Stimulated activated CD4-positive, alpha-beta T cell treated with anti-CD3 and anti-CD28 coated beads, Interleukin-12 subunit alpha, Interleukin-12 subunit beta, amount 100 ng/mL, for 48 hours (primary cell): ENCODE results near the gene BICC1.

ENCODE experiments used
- DNase-seq, 3 donors: peaks; one replicate each; pipeline ENCODE4 v3.0.0-alpha.2; 2020; ENCODE audit warnings: low read depth in 2 of 3, low spot score in 1 of 3

The BICC1 gene

GRCh38 chr10:58599927-58600553, 87.4 kb downstream of the BICC1 start:
- no peak for DNase-seq

GRCh38 chr10:58608351-58608750, 95.7 kb downstream of the BICC1 start:
- DNase-seq, result no peak

- no peak for DNase-seq
These were observed 96.3 kb downstream of the BICC1 start for GRCh38 chr10:58608826-58609531.

- DNase-seq, result no peak
These were observed 97.0 kb downstream of the BICC1 start for GRCh38 chr10:58609532-58610150.

GRCh38 chr10:58615237-58615935, 102.7 kb downstream of the BICC1 start:
- no peak for DNase-seq

GRCh38 chr10:58618158-58618676, 105.5 kb downstream of the BICC1 start:
- no peak for DNase-seq

GRCh38 chr10:58621379-58622077, 108.9 kb downstream of the BICC1 start:
- DNase-seq, result no peak

GRCh38 chr10:58622246-58622645, 109.6 kb downstream of the BICC1 start:
- DNase-seq, result no peak

- no peak for DNase-seq
These were observed 112.4 kb downstream of the BICC1 start for GRCh38 chr10:58625070-58625469.

- no peak for DNase-seq
These were observed 114.7 kb downstream of the BICC1 start for GRCh38 chr10:58627392-58627791.

- DNase-seq, result no peak
These were observed 119.0 kb downstream of the BICC1 start for GRCh38 chr10:58631715-58632114.

- DNase-seq, result no peak
These were observed 119.5 kb downstream of the BICC1 start for GRCh38 chr10:58632216-58632615.

GRCh38 chr10:58637352-58637751, 124.7 kb downstream of the BICC1 start:
- no peak for DNase-seq

- DNase-seq, result no peak
These were observed 125.7 kb downstream of the BICC1 start for GRCh38 chr10:58638388-58638787.

- no peak for DNase-seq
These were observed 128.4 kb downstream of the BICC1 start for GRCh38 chr10:58641095-58641531.

- DNase-seq, result no peak
These were observed 129.0 kb downstream of the BICC1 start for GRCh38 chr10:58641708-58642107.

- no peak for DNase-seq
These were observed 129.6 kb downstream of the BICC1 start for GRCh38 chr10:58642283-58642682.

GRCh38 chr10:58642916-58643428, 130.3 kb downstream of the BICC1 start:
- no peak for DNase-seq

GRCh38 chr10:58644311-58644710, 131.6 kb downstream of the BICC1 start:
- DNase-seq, result no peak

- DNase-seq, result no peak
These were observed 132.9 kb downstream of the BICC1 start for GRCh38 chr10:58645416-58646146.
